Measurements from ENCODE around the gene SPOPL.

GRCh38 chr2:138521821-138522220 lies 20.3 kb downstream of the SPOPL start:
- TF ChIP-seq CTCF (IDR thresholded peaks at IDR 0.05), result no peak
- no peak for TF ChIP-seq EZH2 (IDR thresholded peaks at IDR 0.05; ENCODE audit: borderline replicate concordance, insufficient read depth, low read depth, low read length, poor library complexity, severe bottlenecking)

Data from B cell (primary cell).